MM.1S (cell line): ENCODE measurements around the gene FCAMR.

Experiments
- DNase-seq: peaks from one replicate; pipeline ENCODE4 v3.0.0-alpha.2; 2015
- H2AFZ ChIP-seq: fragments of 300-600 bp; sonication (generic); 2 replicates; pipeline ENCODE4 v1.6.0; 2016; ENCODE audit warnings: antibody characterized with exemption, low read length
- H3F3A ChIP-seq: fragments of 300-600 bp; sonication (generic); 2 replicates; pipeline ENCODE4 v1.6.1; 2016; ENCODE audit warnings: mild to moderate bottlenecking, antibody characterized with exemption, low read length, moderate library complexity, mixed read lengths; ENCODE audit not compliant: insufficient read depth
- H3K27ac ChIP-seq: fragments of 300-600 bp; sonication (generic); 2 replicates; pipeline ENCODE4 v1.5.1; 2016; ENCODE audit warnings: mild to moderate bottlenecking, low read length
- H3K27me3 ChIP-seq: fragments of 300-600 bp; sonication (generic); replicated peaks from 2 replicates; pipeline ENCODE4 v1.6.0; 2016; ENCODE audit warnings: low read length; ENCODE audit not compliant: insufficient read depth
- H3K36me3 ChIP-seq: fragments of 300-600 bp; sonication (generic); replicated peaks from 2 replicates; pipeline ENCODE4 v1.6.1; 2016; ENCODE audit warnings: mild to moderate bottlenecking, low read length, mixed read lengths; ENCODE audit not compliant: insufficient read depth
- H3K4me1 ChIP-seq: fragments of 300-600 bp; sonication (generic); 2 replicates; pipeline ENCODE4 v1.6.1; 2016; ENCODE audit warnings: low read length, mixed read lengths
- H3K4me2 ChIP-seq: fragments of 300-600 bp; sonication (generic); 2 replicates; pipeline ENCODE4 v1.6.0; 2016; ENCODE audit warnings: low read depth, low read length
- H3K4me3 ChIP-seq: fragments of 300-600 bp; sonication (generic); 2 replicates; pipeline ENCODE4 v1.5.1; 2016; ENCODE audit warnings: low read length, mixed read lengths
- H3K79me2 ChIP-seq: fragments of 300-600 bp; sonication (generic); 2 replicates; pipeline ENCODE4 v1.6.1; 2016; ENCODE audit warnings: mixed run types, low read length, mixed read lengths
- H3K9ac ChIP-seq: fragments of 300-600 bp; sonication (generic); 2 replicates; pipeline ENCODE4 v1.6.1; 2016; ENCODE audit warnings: low read length, mixed read lengths
- H3K9me2 ChIP-seq: fragments of 300-600 bp; sonication (generic); replicated peaks from 2 replicates; pipeline ENCODE4 v1.6.1; 2016; ENCODE audit warnings: mild to moderate bottlenecking, low read length, mixed read lengths; ENCODE audit not compliant: insufficient read depth
- H3K9me3 ChIP-seq: fragments of 300-600 bp; sonication (generic); replicated peaks from 2 replicates; pipeline ENCODE4 v1.6.1; 2016; ENCODE audit warnings: mild to moderate bottlenecking, low read length, mixed read lengths; ENCODE audit not compliant: insufficient read depth
- H4K20me1 ChIP-seq: fragments of 300-600 bp; sonication (generic); 2 replicates; pipeline ENCODE4 v1.6.1; 2016; ENCODE audit warnings: mild to moderate bottlenecking, low read length, moderate library complexity, mixed read lengths; ENCODE audit not compliant: insufficient read depth
- EZH2 ChIP-seq: fragments of 300-600 bp; sonication (generic); optimal IDR thresholded peaks from 2 replicates; pipeline ENCODE3; 2017; ENCODE audit warnings: low read depth, mild to moderate bottlenecking, antibody characterized with exemption, low read length, mixed read lengths
- EZH2phosphoT487 ChIP-seq: fragments of 300-600 bp; sonication (generic); IDR thresholded peaks from 2 replicates; pipeline ENCODE4 v1.6.1; 2018; ENCODE audit warnings: antibody characterized with exemption, low read length
- TF ChIP-seq, protein P1 (sequence below): fragments of 300-600 bp; sonication (generic); IDR thresholded peaks from 2 replicates; pipeline ENCODE4 v1.5.1; 2016; ENCODE audit warnings: antibody characterized with exemption, low read length, mixed read lengths

FCAMR gene

DNA sequence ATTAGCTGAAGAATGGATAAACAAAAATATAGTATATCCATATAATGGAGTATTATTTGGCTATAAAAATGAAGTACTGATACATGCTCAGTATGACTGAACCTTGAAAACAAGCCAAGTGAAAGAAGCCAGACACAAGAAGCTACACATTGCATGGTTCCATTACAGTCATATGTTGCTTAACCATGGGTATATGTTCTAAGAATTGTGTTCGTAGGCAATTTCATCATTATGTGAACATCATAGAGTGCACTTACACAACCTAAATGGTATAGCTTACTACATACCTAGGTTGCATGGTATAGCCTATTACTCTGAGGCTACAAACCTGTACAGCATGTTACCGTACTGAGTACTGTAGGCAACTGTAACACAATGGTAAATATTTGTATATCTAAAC is 28.6 kb upstream of the FCAMR start:
- H3K27me3 ChIP-seq: no peaks in the 10 kb centered on the region
- H3K9ac ChIP-seq: no peak overlapping the region
- no peak overlapping the region for H3K27ac ChIP-seq
- H2AFZ ChIP-seq: no peak overlapping the region
- H3K9me3 ChIP-seq: no peaks in the 10 kb centered on the region
- no peaks in the 10 kb centered on the region for H3K9me2 ChIP-seq
- H4K20me1 ChIP-seq: no peaks in the 10 kb centered on the region
- H3K36me3 ChIP-seq: no peaks in the 10 kb centered on the region
- no peaks in the 10 kb centered on the region for H3F3A ChIP-seq
- no peaks in the 10 kb centered on the region for H3K79me2 ChIP-seq
- TF ChIP-seq EZH2 (no peak), EZH2phosphoT487 (no peak)
- TF ChIP-seq, protein P1, sequence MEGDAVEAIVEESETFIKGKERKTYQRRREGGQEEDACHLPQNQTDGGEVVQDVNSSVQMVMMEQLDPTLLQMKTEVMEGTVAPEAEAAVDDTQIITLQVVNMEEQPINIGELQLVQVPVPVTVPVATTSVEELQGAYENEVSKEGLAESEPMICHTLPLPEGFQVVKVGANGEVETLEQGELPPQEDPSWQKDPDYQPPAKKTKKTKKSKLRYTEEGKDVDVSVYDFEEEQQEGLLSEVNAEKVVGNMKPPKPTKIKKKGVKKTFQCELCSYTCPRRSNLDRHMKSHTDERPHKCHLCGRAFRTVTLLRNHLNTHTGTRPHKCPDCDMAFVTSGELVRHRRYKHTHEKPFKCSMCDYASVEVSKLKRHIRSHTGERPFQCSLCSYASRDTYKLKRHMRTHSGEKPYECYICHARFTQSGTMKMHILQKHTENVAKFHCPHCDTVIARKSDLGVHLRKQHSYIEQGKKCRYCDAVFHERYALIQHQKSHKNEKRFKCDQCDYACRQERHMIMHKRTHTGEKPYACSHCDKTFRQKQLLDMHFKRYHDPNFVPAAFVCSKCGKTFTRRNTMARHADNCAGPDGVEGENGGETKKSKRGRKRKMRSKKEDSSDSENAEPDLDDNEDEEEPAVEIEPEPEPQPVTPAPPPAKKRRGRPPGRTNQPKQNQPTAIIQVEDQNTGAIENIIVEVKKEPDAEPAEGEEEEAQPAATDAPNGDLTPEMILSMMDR: no peak
- H3K4me3 ChIP-seq: no peak overlapping the region
- no peak overlapping the region for H3K4me2 ChIP-seq
- no peak for DNase-seq
- peaks cover 6% of the 10 kb centered on the region for H3K4me1 ChIP-seq

DNA sequence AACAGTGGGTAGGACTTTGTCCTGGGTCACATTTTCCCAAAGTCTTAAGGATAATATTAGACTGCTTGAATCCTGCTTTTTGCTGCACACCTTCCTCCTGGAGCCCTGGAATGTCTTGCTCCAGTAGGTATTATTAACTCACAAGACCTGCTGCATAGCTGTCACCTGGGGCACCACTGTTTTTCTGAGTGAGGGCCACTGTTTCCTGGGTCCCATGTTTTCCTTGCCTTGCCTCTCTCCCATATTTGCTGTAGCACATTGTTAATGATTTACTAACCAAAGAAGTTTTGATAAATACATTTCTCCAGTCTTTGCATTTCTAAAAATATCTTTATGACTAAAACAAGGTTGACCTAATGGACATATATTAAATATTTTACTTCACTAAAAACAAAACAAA is 22.5 kb upstream of the FCAMR start:
- Histone ChIP-seq H2AFZ (no peak overlapping the region), H3K4me2 (no peak overlapping the region), H4K20me1 (no peaks in the 10 kb centered on the region), H3K9me2 (no peaks in the 10 kb centered on the region), H3K9ac (no peak overlapping the region), H3K79me2 (no peaks in the 10 kb centered on the region), H3F3A (no peaks in the 10 kb centered on the region), H3K9me3 (no peaks in the 10 kb centered on the region), H3K27me3 (no peaks in the 10 kb centered on the region), H3K4me3 (no peak overlapping the region), H3K36me3 (no peaks in the 10 kb centered on the region), H3K4me1 (no peaks in the 10 kb centered on the region), H3K27ac (no peak overlapping the region)
- DNase-seq: no peak
- TF ChIP-seq, protein P1: no peak
- TF ChIP-seq EZH2phosphoT487 (no peak), EZH2 (no peak)

DNA sequence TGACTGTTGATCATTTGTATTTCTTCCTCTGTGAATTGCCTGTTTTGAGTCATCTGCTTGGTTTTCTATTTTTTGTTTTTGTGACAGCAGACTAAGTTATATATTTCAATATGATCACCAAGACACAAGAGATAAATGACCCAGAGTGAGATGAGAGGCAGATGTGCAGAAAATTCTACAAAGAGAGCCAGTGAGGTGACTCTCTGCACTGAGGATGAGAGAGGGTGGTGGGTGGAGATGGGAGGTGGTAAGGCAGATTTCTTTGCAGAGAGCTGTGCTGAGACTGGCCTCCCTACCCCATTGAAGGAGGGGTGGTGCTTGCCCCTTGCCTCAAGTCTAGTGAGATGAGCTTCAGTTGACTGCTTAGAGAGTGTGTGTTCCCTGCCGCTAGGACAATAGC is 17.6 kb upstream of the FCAMR start:
- Histone ChIP-seq H3K4me2 (no peak overlapping the region), H3K9me2 (no peaks in the 10 kb centered on the region), H3K79me2 (no peaks in the 10 kb centered on the region), H4K20me1 (no peaks in the 10 kb centered on the region), H3K9me3 (no peaks in the 10 kb centered on the region), H3K27me3 (no peaks in the 10 kb centered on the region), H3K27ac (no peak overlapping the region), H3K4me3 (no peak overlapping the region), H3F3A (no peaks in the 10 kb centered on the region), H3K36me3 (no peaks in the 10 kb centered on the region), H3K9ac (no peak overlapping the region), H2AFZ (no peak overlapping the region), H3K4me1 (no peaks in the 10 kb centered on the region)
- TF ChIP-seq, protein P1: no peak
- TF ChIP-seq EZH2phosphoT487 (no peak), EZH2 (no peak)
- no peak for DNase-seq
